Astrocyte (in vitro differentiated cells and primary cell): ENCODE measurements around the gene SPPL3. TPM values are rescaled to one million over a fixed set of nuclear protein-coding genes. Genes with fewer than 3 reads are reported as not detected.

Experiments
- DNase-seq: peaks from one replicate; pipeline ENCODE4 v3.0.0-alpha.2; 2010; ENCODE audit warnings: low read depth
- FAIRE-seq: peaks from 2 replicates; lab custom pipeline; 2011; peaks lifted over from hg19 to GRCh38; lab: Jason Lieb, UNC
- H2AFZ ChIP-seq: 2 replicates; pipeline ENCODE4 v1.6.0; 2012; ENCODE audit warnings: low read depth, low read length, inconsistent platforms
- H3K27ac ChIP-seq: 2 replicates; pipeline ENCODE4 v1.5.1; 2011; ENCODE audit warnings: low read depth, low read length, inconsistent platforms
- H3K27me3 ChIP-seq: 2 replicates; pipeline ENCODE4 v1.6.0; 2011; ENCODE audit warnings: low read length, inconsistent platforms; ENCODE audit not compliant: insufficient read depth
- H3K36me3 ChIP-seq: 2 replicates; pipeline ENCODE4 v1.5.1; 2011; ENCODE audit warnings: low read length, inconsistent platforms; ENCODE audit not compliant: insufficient read depth
- H3K4me1 ChIP-seq: 2 replicates; pipeline ENCODE4 v1.5.1; 2011; ENCODE audit warnings: low read length, inconsistent platforms; ENCODE audit not compliant: insufficient read depth
- H3K4me2 ChIP-seq: 2 replicates; pipeline ENCODE4 v1.6.0; 2012; ENCODE audit warnings: low read length, inconsistent platforms
- H3K4me3 ChIP-seq: 2 replicates; pipeline ENCODE4 v1.5.1; 2011; ENCODE audit warnings: low read depth, mild to moderate bottlenecking, low read length, inconsistent platforms; ENCODE audit not compliant: insufficient read depth
- H3K79me2 ChIP-seq: 2 replicates; pipeline ENCODE4 v1.6.0; 2012; ENCODE audit warnings: mild to moderate bottlenecking, low read length, inconsistent platforms; ENCODE audit not compliant: insufficient read depth
- H3K9ac ChIP-seq: 2 replicates; pipeline ENCODE4 v1.6.0; 2012; ENCODE audit warnings: mild to moderate bottlenecking, low read length, inconsistent platforms
- H3K9me3 ChIP-seq: 2 replicates; pipeline ENCODE4 v1.5.1; 2012; ENCODE audit warnings: low read depth, mild to moderate bottlenecking, low read length, inconsistent platforms; ENCODE audit not compliant: insufficient read depth
- H4K20me1 ChIP-seq: 2 replicates; pipeline ENCODE4 v1.6.0; 2012; ENCODE audit warnings: low read length, inconsistent platforms; ENCODE audit not compliant: insufficient read depth
- H3K27ac Mint-ChIP-seq: one replicate; pipeline ENCODE4 v1.8.0; 2021; ENCODE audit warnings: mild to moderate bottlenecking, mixed read lengths; ENCODE audit not compliant: unreplicated experiment
- H3K27me3 Mint-ChIP-seq: one replicate; pipeline ENCODE4 v1.8.0; 2021; ENCODE audit warnings: low read depth, mixed read lengths; ENCODE audit not compliant: unreplicated experiment
- H3K36me3 Mint-ChIP-seq: one replicate; pipeline ENCODE4 v1.8.0; 2021; ENCODE audit warnings: low read depth, mixed read lengths; ENCODE audit not compliant: unreplicated experiment
- H3K4me1 Mint-ChIP-seq: one replicate; pipeline ENCODE4 v1.8.0; 2021; ENCODE audit warnings: low read depth, mixed read lengths; ENCODE audit not compliant: unreplicated experiment
- H3K4me3 Mint-ChIP-seq: one replicate; pipeline ENCODE4 v1.8.0; 2021; ENCODE audit warnings: mild to moderate bottlenecking, moderate library complexity, mixed read lengths; ENCODE audit not compliant: unreplicated experiment
- H3K9me3 Mint-ChIP-seq: one replicate; pipeline ENCODE4 v1.8.0; 2021; ENCODE audit warnings: mild to moderate bottlenecking, mixed read lengths; ENCODE audit not compliant: unreplicated experiment
- CTCF ChIP-seq: IDR thresholded peaks from 2 replicates; pipeline ENCODE4 v1.5.1; 2011; ENCODE audit warnings: low read depth, mild to moderate bottlenecking, inconsistent platforms, low read length, moderate library complexity; ENCODE audit not compliant: insufficient read depth
- EZH2 ChIP-seq: IDR thresholded peaks from 2 replicates; pipeline ENCODE4 v1.6.1; 2012; ENCODE audit warnings: mild to moderate bottlenecking, low read length, inconsistent platforms; ENCODE audit not compliant: insufficient read depth
- total RNA-seq: library from RNA; stranded (reverse); gene quantifications from 2 replicates; pipeline ENCODE4 v1.2.1, GENCODE V29; 2021

Gene SPPL3
- total RNA-seq, 1 donor from 2014 or later = 48.3 TPM

- DNase-seq (no peak), FAIRE-seq (no peak)
- Mint-ChIP-seq H3K36me3 (peaks cover 3% of the 10 kb centered on the region), H3K27ac (no peak overlapping the region), H3K27me3 (no peaks in the 10 kb centered on the region), H3K4me1 (peaks cover 7% of the 10 kb centered on the region), H3K9me3 (no peaks in the 10 kb centered on the region), H3K4me3 (no peak overlapping the region)
- no peaks in the 10 kb centered on the region for H3K36me3 ChIP-seq
- no peaks in the 10 kb centered on the region for H3K9me3 ChIP-seq
- H3K4me3 ChIP-seq = no peak overlapping the region
- TF ChIP-seq EZH2 (no peak), CTCF (no peak)
- H2AFZ ChIP-seq = no peak overlapping the region
- H3K4me1 ChIP-seq = no peaks in the 10 kb centered on the region
- H4K20me1 ChIP-seq = peaks cover 49% of the 10 kb centered on the region
- H3K4me2 ChIP-seq = no peak overlapping the region
- H3K79me2 ChIP-seq = peaks cover 68% of the 10 kb centered on the region
- H3K27ac ChIP-seq = no peak overlapping the region
- H3K9ac ChIP-seq = no peak overlapping the region
- H3K27me3 ChIP-seq = no peaks in the 10 kb centered on the region
These were observed 16.7 kb downstream of the SPPL3 start for GRCh38 chr12:120887253-120888043.

GRCh38 chr12:120886199-120887018 lies 17.7 kb downstream of the SPPL3 start:
- Histone ChIP-seq H2AFZ (no peak overlapping the region), H3K27me3 (no peaks in the 10 kb centered on the region), H3K9me3 (no peaks in the 10 kb centered on the region), H3K4me1 (no peaks in the 10 kb centered on the region), H3K4me2 (no peak overlapping the region), H3K9ac (no peak overlapping the region), H3K27ac (no peak overlapping the region), H4K20me1 (peaks cover 51% of the 10 kb centered on the region), H3K4me3 (no peak overlapping the region), H3K36me3 (no peaks in the 10 kb centered on the region), H3K79me2 (peaks cover 68% of the 10 kb centered on the region)
- TF ChIP-seq EZH2 (no peak), CTCF (no peak)
- Mint-ChIP-seq H3K9me3 (no peaks in the 10 kb centered on the region), H3K27ac (no peak overlapping the region), H3K4me1 (peaks cover 5% of the 10 kb centered on the region), H3K36me3 (peaks cover 1% of the 10 kb centered on the region), H3K27me3 (no peaks in the 10 kb centered on the region), H3K4me3 (no peak overlapping the region)
- DNase-seq (no peak), FAIRE-seq (no peak)
